ENCODE measurements around the gene RSPO3. TPM values are rescaled to one million over a fixed set of nuclear protein-coding genes. Genes with fewer than 3 reads are reported as not detected.
A peak's percentile ranks its signal among the peaks of the same experiment; 100 is the strongest.

Gene RSPO3
- total RNA-seq, 1 donor from 2014 or later, result 0.22 TPM

DNA sequence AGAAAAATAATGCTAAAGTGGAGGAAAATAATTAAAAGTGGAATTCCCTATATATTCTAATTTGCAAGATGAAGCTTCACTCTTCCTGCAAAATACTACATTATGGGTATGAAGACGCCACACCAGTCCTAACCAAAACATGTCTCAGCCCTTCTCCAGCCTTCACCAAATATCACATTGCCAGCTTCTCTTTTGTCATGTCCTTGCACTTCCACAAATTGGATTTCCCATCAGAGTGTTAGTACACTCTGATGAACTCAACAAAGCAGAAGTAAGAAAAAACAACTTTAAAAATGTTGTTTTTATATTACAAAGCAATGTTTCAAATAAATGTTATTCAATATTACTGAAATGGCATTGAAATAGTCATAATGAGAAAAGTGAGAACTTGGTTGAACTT, 85.8 kb downstream of the RSPO3 start:
- peaks cover 10% of the 10 kb centered on the region for H3K27me3 Mint-ChIP-seq (ENCODE audit: low read depth)

DNA sequence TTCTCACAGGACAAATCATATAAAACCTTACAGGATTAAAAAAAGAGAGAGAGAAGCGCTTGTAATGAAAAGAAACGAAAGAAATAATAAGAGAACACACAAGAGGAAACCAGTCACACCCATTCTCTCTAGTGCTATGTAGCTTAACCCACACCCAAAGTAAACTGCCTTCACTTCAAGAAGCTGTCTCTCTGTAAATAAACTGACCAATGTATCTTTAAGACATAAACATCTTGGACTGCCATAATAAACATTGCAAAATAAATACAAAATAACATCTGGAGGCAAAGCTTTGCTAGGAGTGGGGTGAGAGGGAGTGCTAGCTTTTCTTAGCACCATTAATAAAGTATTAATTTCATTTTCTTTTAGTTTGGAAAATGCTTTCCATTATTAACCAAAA, 86.6 kb downstream of the RSPO3 start:
- Mint-ChIP-seq H3K36me3 (ENCODE audit: low read depth) (no peaks in the 10 kb centered on the region), H3K27ac (ENCODE audit: unreplicated experiment) (no peak overlapping the region), H3K4me1 (ENCODE audit: low read depth) (peaks cover 29% of the 10 kb centered on the region), H3K9me3 (ENCODE audit: low read depth) (no peaks in the 10 kb centered on the region), H3K4me3 (ENCODE audit: unreplicated experiment) (no peak overlapping the region), H3K27me3 (ENCODE audit: low read depth) (peaks cover 10% of the 10 kb centered on the region)
- no peak for DNase-seq (ENCODE audit: low spot score)
- TF ChIP-seq, protein P1, sequence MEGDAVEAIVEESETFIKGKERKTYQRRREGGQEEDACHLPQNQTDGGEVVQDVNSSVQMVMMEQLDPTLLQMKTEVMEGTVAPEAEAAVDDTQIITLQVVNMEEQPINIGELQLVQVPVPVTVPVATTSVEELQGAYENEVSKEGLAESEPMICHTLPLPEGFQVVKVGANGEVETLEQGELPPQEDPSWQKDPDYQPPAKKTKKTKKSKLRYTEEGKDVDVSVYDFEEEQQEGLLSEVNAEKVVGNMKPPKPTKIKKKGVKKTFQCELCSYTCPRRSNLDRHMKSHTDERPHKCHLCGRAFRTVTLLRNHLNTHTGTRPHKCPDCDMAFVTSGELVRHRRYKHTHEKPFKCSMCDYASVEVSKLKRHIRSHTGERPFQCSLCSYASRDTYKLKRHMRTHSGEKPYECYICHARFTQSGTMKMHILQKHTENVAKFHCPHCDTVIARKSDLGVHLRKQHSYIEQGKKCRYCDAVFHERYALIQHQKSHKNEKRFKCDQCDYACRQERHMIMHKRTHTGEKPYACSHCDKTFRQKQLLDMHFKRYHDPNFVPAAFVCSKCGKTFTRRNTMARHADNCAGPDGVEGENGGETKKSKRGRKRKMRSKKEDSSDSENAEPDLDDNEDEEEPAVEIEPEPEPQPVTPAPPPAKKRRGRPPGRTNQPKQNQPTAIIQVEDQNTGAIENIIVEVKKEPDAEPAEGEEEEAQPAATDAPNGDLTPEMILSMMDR (IDR thresholded peaks at IDR 0.05), result no peak

More for the DNA sequence above, 85.8 kb downstream of the RSPO3 start:
- Mint-ChIP-seq H3K36me3 (ENCODE audit: low read depth) (no peaks in the 10 kb centered on the region), H3K4me3 (ENCODE audit: unreplicated experiment) (no peak overlapping the region), H3K4me1 (ENCODE audit: low read depth) (peaks cover 29% of the 10 kb centered on the region), H3K27ac (ENCODE audit: unreplicated experiment) (no peak overlapping the region), H3K9me3 (ENCODE audit: low read depth) (no peaks in the 10 kb centered on the region)
- TF ChIP-seq, protein P1 (IDR thresholded peaks at IDR 0.05), result no peak
- DNase-seq (ENCODE audit: low spot score), result no peak

DNA sequence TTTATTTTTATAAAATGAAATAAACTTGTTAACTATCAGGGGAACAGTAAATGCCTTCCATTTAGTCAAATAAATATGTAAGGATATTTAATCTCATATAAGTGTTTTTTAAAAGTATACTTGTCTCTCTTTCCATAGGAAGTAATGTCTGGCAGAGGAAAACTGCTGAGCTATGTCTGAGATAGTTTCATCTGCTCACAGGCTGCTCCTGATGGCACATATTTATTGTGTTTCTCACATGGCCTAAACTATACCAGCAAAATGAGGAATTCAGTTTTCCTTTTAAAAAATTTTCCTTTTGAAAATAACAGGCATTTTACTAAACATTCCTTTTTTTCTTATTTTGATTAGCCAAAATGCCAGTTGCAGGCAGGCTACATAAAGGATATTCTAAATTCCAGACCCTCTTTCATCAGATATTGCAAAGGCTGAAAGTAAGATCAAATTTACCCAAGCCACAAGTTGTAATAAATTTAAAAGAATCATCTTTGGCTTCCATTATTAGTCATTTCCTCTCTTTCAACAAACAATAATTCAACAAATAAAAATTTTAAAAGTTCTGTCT, 88.1 kb downstream of the RSPO3 start:
- Mint-ChIP-seq H3K9me3 (ENCODE audit: low read depth) (no peaks in the 10 kb centered on the region), H3K4me1 (ENCODE audit: low read depth) (peaks cover 18% of the 10 kb centered on the region), H3K27me3 (ENCODE audit: low read depth) (peaks cover 10% of the 10 kb centered on the region), H3K36me3 (ENCODE audit: low read depth) (no peaks in the 10 kb centered on the region), H3K27ac (ENCODE audit: unreplicated experiment) (no peak overlapping the region), H3K4me3 (ENCODE audit: unreplicated experiment) (no peak overlapping the region)
- DNase-seq (ENCODE audit: low spot score), result no peak
- TF ChIP-seq, protein P1 (IDR thresholded peaks at IDR 0.05), result no peak

DNA sequence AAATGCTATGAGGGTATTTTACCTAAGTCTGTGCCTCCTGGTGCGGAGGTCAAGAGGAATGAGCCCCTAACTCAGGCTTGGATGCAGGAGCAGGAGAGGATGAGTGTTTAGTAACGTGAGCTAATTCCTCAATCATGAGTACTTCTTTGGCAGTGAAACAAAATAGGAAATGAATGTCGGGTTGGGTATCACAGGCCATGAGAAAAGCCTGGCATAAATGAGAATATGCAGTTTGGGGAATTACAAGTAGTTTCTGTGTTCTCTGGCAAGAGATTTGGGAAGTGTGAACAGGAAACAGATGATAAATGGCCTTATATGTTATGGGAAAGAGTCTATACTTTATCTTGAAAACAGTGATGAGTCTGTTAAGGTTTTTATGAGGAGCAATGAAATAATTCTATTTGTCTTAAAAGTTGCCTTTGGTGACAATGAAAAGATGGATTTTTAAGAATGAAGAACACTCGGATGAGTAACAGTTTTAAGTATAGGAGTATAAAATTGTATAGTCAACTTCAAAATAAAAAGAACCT, 89.2 kb downstream of the RSPO3 start:
- H3K27me3 Mint-ChIP-seq (ENCODE audit: low read depth), result peaks cover 12% of the 10 kb centered on the region
- H3K36me3 Mint-ChIP-seq (ENCODE audit: low read depth), result no peaks in the 10 kb centered on the region
- H3K4me1 Mint-ChIP-seq (ENCODE audit: low read depth), result peaks cover 14% of the 10 kb centered on the region
- no peak overlapping the region for H3K4me3 Mint-ChIP-seq (ENCODE audit: unreplicated experiment)
- no peak for DNase-seq (ENCODE audit: low spot score)
- no peaks in the 10 kb centered on the region for H3K9me3 Mint-ChIP-seq (ENCODE audit: low read depth)
- TF ChIP-seq, protein P1 (IDR thresholded peaks at IDR 0.05), result no peak
- peak overlapping the region; percentile 0 for H3K27ac Mint-ChIP-seq (ENCODE audit: unreplicated experiment)

DNA sequence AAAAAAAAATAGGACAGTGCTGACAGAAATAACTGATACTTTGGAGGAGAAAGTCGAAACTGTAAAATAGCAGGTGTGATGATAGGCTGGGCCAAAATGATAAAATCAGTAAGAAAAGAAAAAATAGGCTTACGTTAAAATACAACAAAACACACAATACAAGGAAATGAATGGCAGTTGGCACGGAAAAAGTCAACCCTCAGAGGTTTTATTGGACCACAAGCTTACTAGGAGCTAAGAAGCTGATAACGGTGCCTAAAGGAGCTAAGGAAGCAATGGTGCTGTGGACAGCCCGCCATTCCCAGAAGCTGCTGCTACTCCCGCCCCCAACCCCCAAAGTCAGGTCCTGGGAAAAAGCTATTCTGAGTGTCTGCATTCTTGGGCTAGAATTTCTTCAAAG, 92.3 kb downstream of the RSPO3 start:
- TF ChIP-seq, protein P1 (IDR thresholded peaks at IDR 0.05), result no peak
- peaks cover 12% of the 10 kb centered on the region for H3K27me3 Mint-ChIP-seq (ENCODE audit: low read depth)
- no peak for DNase-seq (ENCODE audit: low spot score)
- peaks cover 14% of the 10 kb centered on the region for H3K4me1 Mint-ChIP-seq (ENCODE audit: low read depth)
- H3K36me3 Mint-ChIP-seq (ENCODE audit: low read depth), result no peaks in the 10 kb centered on the region
- no peak overlapping the region for H3K27ac Mint-ChIP-seq (ENCODE audit: unreplicated experiment)
- no peaks in the 10 kb centered on the region for H3K9me3 Mint-ChIP-seq (ENCODE audit: low read depth)
- H3K4me3 Mint-ChIP-seq (ENCODE audit: unreplicated experiment), result no peak overlapping the region

All from chondrocyte (in vitro differentiated cells).